Anterior cingulate cortex (tissue), 58 donors: ENCODE measurements around the gene RBM12.

ENCODE experiments used
- DNase-seq, 58 donors: peaks; one replicate each; lab custom pipeline; 2025; lab: John Stamatoyannopoulos, UW

The RBM12 gene

GRCh38 chr20:35626386-35627001, 38.2 kb downstream of the RBM12 start:
- no peak for DNase-seq

GRCh38 chr20:35625584-35626385, 38.9 kb downstream of the RBM12 start:
- DNase-seq: no peak

GRCh38 chr20:35621560-35621946, 43.1 kb downstream of the RBM12 start:
- no peak for DNase-seq

- DNase-seq: no peak
These were observed 43.7 kb downstream of the RBM12 start for GRCh38 chr20:35620818-35621559.

- peak in 42 of 58 donors; percentile 12 to 73 (median 41) for DNase-seq
These were observed 45.3 kb downstream of the RBM12 start for GRCh38 chr20:35619196-35620095.

DNA sequence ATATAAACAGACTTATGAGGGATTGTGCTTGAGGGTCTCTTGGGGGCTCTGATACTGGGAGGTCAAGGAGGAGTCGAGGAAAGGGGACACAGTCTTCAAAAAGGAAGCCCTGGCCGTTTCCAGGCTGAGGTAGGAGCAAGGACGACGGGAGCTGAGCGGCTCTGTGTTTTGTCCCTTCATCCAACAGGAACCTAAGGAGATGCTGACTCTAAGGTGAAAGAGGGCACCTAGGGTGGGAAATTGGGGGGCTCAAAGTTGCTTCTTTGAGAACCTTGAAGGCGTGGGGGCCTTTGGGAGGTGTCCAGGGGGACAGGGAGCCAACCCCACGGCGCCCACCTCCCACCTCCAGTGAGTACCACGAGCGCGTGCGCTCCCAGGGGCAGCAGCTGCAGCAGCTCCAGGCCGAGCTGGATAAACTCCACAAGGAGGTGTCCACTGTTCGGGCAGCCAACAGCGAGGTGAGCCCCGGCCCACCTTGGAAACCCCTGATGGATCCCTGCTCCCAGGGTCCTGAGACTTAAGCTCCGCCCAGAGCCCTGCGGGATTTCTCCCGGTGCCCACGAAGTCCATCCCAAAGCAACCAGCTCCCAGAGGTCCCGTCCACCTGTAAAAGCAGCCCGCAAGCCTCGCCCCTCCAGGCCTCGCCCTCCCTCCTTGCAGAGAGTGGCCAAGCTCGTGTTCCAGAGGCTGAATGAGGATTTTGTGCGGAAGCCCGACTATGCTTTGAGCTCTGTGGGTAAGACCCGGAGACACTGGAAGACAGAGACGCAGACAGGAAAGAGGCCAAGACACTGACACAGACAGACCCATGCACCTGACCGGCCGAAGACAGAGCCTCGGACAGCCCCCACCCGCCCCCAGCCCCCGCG, 46.2 kb downstream of the RBM12 start:
- DNase-seq: peak in 5 of 58 donors; percentile 11 to 39 (median 29)

- peak in 14 of 58 donors; percentile 3 to 38 (median 16) for DNase-seq
These were observed 47.1 kb downstream of the RBM12 start for GRCh38 chr20:35617397-35618262.

GRCh38 chr20:35616465-35617396, 48.0 kb downstream of the RBM12 start:
- peak in 42 of 58 donors; percentile 13 to 98 (median 35) for DNase-seq

DNA sequence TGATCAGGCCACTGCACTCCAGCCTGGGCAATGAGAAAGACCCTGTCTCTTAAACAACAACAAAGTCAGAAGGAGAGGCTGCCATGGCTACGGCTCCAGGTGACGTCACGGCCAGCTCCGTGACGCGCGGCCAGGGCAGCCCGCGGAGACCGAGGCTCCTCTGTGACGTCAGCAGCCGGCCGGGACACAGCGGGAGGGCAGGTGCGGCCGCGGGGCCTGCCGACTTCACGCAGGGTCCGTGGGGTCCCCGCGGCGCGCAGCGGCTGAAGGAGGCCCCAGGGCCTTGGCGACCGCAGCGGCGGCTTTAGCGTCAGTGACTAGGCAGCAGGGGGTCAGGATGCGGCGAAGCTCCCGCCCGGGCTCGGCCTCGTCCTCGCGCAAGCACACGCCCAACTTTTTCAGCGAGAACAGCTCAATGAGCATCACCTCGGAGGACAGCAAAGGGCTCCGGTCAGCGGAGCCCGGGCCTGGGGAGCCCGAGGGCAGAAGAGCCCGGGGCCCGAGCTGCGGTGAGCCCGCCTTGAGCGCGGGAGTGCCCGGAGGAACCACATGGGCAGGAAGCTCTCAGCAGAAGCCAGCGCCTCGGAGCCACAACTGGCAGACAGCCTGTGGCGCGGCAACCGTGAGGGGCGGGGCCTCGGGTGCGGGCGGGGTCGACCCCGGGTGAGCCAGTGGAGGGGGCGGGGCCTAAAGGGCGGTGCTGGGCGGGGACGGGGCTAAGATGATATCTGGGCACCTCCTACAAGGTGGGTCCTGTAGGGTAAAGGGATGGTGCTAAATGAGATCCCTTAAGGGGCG, 48.8 kb downstream of the RBM12 start, which contains the start of gene SPAG4:
TSS of gene SPAG4 (plus strand) at position 163 of the 798 bp plus-strand sequence. CDS start at position 338, 175 bp downstream.
- peak; percentile 29 to 98 (median 91) for DNase-seq

DNA sequence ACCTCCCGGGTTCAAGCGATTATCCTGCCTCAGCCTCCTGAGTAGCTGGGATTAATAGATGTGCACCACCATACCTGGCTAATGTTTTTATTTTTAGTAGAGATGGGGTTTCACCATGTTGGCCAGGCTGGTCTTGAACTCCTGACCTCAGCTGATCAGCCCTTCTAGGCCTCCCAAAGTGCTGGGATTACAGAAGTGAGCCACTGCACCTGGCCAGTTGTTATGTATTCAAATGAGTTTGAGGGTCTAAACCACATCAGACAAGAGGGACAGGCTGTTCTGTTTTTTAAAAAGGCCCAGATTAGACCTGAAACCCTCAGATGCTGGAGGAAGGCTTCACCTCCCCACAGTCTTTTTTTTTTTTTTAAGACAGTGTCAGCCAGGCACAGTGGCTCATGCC, 53.2 kb downstream of the RBM12 start:
- no peak for DNase-seq

DNA sequence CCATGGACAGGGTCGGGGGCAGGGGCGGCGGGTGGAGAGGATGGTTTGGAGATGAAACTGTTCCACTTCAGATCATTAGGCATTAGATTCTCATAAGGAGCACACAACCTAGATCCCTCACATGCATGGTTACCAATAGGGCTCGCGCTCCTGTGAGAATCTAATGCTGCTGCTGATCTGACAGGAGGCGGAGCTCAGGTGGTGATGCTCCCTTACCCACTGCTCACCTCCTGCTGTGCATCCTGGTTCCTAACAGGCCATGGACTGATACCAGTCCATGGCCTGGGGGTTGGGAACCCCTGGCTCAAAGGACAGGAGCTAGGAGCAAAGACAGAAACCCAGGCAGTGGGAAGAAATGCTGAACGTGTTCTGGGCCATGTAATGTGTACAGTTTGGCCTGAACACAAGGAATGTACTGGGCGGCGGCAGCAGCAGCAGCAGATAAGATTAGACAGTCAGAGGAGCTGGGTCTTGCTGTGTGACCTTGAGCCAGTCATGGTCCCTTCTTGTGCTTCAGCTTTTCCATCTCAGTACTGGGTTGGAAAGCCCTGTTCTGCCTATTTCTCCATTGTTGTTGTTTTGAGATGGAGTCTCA, 53.8 kb downstream of the RBM12 start:
- DNase-seq: no peak

GRCh38 chr20:35607003-35607735, 57.5 kb downstream of the RBM12 start:
- DNase-seq: no peak

- DNase-seq: no peak
These were observed 58.6 kb downstream of the RBM12 start for GRCh38 chr20:35606127-35606526.

DNA sequence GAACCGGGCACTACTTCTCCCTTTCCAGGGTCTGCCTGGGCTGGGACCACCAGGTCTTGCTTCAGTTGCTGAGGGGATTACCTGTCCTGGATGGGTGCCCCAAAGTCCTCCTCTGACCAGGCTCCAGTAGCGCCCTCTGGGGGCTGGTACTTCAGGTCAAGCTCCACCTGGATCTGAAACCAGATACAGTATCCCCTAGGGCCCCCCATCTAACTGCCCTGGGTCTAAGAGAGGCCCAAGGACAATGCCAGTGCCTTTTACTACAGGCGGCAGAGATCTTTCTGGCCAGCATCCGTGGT, 60.3 kb downstream of the RBM12 start:
- no peak for DNase-seq
